ENCODE results near the gene TOP2A.
"Not testable (repeated sequence)": the region's sequence is repeated elsewhere in the genome, so short reads cannot be mapped to it uniquely, and the experiment has no call there.

Gene TOP2A

DNA sequence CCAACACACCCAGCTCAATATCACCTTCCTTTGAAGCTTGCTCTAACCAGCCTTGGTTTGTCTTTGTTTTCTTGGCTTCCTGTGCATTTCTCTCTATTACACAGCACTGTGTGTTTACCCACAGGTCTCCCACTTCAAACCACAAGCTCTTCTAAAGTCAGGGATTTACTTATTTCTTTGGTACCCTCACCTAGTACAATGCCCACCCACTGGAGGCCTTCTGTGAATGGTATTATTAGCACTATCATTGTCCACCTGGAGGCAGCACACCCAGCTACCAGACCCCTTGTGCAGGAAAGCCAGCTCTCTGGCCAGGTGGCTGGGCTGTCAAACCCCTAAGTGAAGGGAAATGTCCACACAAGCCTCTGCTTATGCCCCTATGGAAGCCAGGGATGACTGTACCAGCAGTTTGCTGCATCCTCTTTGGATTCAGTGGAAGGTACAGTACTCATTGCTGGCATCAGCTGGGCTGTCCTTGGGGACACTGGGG is 9.4 kb upstream of the TOP2A start:
- no peak for FAIRE-seq

- no peak for FAIRE-seq
These were observed 8.0 kb upstream of the TOP2A start for GRCh38 chr17:40425741-40426140.

GRCh38 chr17:40422990-40423633 is 5.4 kb upstream of the TOP2A start:
- FAIRE-seq, result no peak

DNA sequence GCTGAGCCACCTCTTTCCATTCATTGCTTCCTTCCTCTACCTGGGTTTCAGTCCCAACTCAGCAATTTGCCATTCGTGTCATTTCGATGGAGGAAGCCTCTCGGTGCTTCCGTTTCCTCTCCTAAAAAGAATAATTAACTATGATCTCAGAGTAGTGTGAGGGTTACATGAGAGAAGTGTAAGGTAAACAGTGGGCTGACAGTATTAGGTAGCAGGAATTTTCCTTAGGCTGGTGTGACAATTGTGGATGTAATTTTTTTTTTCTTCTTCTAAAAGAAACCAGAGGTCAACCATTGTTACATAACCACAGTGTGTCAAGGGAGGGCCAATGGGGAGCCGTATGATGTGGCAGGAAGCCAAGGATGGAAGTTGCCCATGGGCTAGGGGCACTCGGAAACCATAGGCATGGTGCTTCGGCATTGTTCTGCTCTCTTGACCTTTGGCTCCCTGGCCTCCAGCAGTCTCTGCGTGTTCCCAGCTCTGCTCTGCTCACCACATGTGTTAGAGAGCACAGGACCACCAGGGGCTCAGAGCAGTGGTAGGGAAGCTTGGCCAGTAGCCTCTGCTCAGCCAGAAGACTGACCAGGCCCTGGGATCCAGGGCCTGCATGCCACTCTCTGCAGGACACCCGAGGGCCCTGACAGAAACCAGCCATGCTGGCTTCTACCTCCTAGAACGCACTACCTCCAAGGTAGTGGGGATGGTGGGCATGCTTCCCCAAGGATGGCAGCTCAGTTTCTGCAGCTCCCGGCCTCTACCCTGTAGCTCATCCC is 2.0 kb upstream of the TOP2A start:
- no peak for FAIRE-seq

DNA sequence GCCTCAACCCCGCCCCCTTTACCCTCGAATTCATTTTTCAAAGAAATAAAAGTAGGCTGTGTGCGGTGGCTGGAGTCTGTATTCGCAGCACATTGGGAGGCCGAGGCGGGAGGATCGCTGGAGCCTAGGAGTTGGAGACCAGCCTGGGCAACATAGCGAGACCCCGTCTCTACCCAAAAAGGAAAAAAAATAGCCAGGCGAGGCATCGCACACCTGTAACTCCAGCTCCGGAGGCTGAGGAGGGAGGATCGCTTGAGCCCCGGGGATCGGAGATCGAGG is 671 bp upstream of the TOP2A start:
- no peak for FAIRE-seq

DNA sequence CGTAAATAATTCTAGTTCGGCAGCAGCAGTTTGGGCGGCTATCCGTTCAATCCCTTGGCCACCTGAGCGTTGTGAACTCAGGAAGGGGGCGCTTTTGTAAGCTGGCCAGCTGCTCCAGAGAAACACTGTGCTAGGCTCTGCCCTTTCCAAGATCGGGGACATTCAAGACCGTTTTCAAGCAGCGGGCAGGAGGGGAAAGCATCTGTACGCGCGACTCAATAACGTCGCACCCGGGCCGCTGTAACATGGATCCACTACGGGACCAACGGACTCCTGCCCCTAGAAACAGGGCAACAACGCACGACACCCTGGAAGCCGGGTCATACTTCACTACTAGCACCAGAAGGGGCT is 463 bp downstream of the TOP2A start:
- FAIRE-seq, result no peak

- FAIRE-seq, result no peak
These were observed 1.0 kb downstream of the TOP2A start for GRCh38 chr17:40416671-40417070.

DNA sequence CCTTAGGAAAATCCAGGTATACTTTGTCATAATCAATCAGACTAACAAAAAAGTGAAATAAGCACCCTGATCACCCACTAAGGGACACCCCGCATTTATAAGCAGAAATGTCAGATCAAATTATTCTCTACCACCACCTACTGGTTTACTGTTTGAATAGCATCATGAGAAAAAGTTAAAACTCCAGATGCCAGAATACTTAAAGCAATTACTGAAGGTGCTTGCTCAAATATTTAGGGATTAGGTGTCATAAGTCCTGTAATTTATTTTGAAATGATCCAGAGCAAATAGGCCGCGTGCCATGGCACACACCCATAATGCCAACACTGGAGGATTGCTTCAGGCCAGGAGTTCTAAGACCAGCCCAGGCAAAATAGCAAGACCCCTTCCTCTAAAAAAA is 2.3 kb downstream of the TOP2A start:
- FAIRE-seq, result peak; percentile 47

GRCh38 chr17:40414312-40414711 is 3.4 kb downstream of the TOP2A start:
- not testable (repeated sequence) for FAIRE-seq

DNA sequence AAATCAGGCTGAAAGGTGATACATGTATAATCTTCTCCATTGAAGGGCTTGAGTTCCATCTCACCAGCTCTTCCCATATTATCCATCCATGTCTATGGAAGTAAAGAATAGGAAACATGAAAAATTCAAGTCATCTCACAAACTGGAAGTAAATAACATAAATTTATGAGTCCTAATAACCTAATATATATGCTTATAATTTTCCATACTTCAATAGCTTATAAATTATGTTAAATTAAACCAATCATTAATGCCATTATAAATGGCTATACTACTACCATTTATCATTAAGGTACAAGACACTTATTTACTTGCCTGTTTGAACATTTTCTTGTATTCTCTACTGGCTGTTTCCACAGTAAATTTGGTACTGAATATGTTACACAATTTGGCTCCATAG is 4.8 kb downstream of the TOP2A start:
- no peak for FAIRE-seq

DNA sequence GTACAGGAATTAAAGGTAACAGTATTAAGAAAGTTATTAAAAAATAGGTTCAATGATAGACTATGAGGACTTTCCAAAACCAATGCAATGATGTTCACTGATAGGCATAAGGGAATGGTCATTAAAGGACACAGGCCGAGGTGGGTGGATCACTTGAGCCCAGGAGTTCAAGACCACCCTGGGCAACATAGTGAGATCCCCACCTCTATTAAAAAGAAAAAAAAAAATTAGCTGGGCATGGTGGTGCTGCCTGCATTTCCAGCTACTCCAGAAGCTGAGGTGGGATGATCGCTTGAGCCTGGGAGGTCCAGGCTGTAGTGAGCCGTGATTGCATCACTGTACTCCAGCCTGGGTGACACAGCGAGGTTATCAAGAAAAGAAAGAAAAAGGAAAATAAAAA is 5.9 kb downstream of the TOP2A start:
- no peak for FAIRE-seq

DNA sequence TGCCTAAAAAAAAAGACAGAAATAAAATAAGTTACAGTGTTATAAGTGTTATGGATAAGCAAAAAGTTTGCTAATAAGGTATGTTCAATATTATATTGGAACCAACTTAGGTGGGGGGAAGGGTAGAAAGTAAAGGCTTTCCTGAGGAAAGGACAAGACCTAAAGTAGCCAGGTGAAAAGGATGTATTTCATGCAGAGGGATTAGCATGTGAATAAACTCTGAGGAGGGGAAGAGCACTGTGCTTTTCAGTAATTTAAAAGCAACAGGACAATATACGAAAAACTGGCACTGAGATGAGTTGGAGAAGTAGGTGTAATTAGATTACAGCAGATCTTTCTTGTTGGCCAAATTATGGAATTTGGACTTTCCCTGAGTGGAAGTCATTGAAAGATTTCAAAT is 7.6 kb downstream of the TOP2A start:
- no peak for FAIRE-seq

DNA sequence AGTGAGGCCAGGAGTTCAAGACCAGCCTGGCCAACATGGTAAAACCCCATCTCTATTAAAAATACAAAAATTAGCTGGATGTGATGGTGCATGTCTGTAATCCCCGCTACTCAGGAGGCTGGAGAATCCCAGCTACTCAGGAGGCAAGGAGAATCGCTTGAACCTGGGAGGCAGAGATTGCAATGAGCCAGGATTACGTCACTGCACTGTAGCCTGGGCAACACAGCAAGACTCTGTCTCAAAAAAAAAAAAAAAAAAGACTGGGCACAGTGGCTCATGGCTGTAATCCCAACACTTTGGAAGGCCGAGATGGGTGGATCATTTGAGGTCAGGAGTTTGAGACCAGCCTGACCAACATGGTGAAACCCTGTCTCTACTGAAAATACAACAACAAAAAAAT is 8.2 kb downstream of the TOP2A start:
- not testable (repeated sequence) for FAIRE-seq

DNA sequence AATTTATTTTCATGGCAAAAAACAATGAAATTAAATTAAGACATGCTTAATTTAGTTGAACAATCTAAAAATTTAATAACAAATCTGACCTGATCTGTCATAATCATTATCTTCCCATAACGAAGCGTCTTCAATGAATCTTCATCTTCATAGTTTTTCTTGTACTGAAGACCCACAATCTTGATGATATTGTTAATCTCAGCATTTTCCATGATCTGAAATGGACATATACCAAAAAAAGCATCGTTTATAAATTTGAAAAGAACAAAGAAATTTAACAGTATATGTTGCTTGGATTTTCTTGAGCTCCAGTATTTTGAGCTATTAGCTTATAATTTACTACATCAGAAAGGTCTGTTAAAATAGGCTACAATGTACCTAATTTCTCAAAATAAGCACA is 10.2 kb downstream of the TOP2A start:
- no peak for FAIRE-seq

- FAIRE-seq, result no peak
These were observed 13.7 kb downstream of the TOP2A start for GRCh38 chr17:40404003-40404402.

DNA sequence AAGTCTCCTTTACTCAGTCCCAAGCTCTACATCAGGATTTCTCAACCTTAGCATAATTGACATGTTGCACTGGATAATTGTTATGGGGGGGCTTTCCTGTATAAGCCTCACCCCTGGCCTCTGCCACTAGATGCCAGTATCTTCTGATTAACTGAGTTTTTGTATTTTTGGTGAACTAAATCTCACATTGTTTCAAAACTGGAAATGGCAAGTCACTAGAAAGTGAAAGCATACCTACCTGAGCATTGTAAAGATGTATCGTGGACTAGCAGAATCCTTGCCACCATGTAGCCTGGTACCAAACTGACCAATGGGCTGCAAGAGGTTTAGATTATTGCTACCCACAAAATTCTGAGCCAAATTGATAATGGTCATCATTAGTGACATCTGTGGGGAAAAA is 15.0 kb downstream of the TOP2A start:
- FAIRE-seq, result no peak

DNA sequence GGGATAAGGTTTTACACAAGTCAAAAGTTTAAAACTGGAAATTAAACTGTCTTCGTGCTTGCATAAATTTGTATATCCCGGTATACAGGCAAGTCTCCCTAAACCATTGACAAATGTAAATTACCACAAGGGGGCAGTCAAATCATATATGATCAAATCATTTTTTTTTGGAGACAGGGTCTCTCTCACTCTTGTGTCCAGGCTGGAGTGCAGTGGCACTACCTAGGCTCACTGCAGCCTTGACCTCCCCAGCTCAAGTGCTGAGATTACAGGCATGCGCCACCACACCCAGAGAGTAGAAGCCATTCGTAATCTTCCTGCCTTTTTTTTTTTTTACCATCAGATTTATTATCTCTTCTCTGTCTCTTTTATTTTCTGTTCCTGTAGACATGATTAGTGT is 18.5 kb downstream of the TOP2A start:
- no peak for FAIRE-seq

GRCh38 chr17:40386555-40386954 is 31.1 kb downstream of the TOP2A start:
- FAIRE-seq, result not testable (repeated sequence)

- no peak for FAIRE-seq
These were observed 35.4 kb downstream of the TOP2A start for GRCh38 chr17:40382251-40382650.

DNA sequence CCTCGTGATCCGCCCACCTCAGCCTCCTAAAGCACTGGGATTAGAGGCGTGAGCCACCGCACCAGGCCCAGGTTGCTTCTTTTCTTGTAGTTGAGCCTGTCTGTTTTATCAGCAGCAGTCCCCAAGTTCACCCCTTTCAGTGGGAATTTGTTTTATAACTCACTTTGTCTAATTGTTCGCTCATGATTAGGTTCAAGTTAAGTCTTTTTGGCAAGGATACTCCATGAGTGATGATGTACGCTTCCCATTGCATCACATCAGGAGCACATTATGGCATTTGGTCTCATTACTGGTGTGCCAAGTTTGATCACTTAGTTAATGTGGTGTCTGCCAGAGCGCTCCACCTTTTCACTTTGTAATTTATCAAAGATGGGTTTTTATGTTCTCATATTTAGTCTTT is 38.7 kb downstream of the TOP2A start:
- FAIRE-seq, result no peak

DNA sequence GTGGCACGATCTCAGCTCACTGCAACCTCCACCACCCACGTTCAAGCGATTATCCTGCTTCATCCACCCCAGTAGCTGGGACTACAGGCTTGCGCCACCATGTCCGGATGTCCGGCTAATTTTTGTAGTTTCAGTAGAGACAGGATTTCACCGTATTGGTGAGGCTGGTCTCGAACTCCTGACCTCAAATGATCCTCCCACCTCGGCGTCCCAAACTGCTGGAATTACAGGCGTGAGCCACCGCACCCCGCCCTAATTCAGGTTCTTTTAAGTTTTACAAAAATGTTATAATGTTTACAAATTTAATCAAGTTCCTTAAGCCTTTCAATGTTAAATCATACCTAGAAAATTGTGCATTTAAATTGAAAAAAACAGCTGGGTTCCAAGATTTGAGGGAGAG is 39.9 kb downstream of the TOP2A start:
- no peak for FAIRE-seq

DNA sequence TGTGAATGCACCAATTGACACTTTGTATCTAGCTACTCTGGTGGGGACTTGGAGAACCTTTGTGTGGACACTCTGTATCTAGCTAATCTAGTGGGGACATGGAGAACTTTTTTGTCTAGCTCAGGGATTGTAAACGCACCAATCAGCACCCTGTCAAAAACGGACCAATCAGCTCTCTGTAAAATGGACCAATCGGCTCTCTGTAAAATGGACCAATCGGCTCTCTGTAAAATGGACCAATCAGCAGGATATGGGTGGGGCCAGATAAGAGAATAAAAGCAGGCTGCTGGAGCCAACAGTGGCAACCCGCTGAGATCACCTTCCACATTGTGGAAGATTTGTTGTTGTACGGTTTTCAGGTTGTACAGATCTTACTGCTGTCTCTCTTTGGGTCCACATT is 41.2 kb downstream of the TOP2A start:
- not testable (repeated sequence) for FAIRE-seq

DNA sequence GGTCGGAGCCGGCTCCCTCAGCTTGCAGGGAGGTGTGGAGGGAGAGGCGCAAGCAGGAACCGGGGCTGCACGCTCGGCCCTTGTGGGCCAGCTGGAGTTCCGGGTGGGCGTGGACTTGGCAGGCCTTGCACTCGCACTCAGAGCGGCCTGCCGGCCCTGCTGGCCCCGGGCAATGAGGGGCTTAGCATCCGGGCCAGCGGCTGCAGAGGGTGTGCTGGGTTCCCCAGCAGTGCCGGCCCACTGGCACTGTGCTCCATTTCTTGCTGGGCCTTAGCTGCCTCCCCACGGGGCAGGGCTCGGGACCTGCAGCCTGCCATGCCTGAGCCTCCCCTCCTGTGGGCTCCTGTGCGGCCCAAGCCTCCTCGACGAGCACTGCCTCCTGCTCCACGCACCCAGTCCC is 41.9 kb downstream of the TOP2A start:
- FAIRE-seq, result not testable (repeated sequence)

GRCh38 chr17:40374821-40375498 is 42.7 kb downstream of the TOP2A start:
- no peak for FAIRE-seq

All from islet of Langerhans (tissue), 1 donor.